Natural killer cell (primary cell): Measurements from ENCODE around the gene AVPI1. TPM values are rescaled to one million over a fixed set of nuclear protein-coding genes. Genes with fewer than 3 reads are reported as not detected.
"Not testable (repeated sequence)": the region's sequence is repeated elsewhere in the genome, so short reads cannot be mapped to it uniquely, and the experiment has no call there.

Experiments
- ATAC-seq, 3 donors: fragments of 150-1000 bp in 2 of 3; fragments of 200-7000 bp in 1 of 3; cut with Tn5 transposase; 1 replicate in 1 of 3; 2 replicates in 2 of 3; pipeline ENCODE4 v1.10.0; 2021; ENCODE audit warnings: mild to moderate bottlenecking in 2 of 3, moderate library complexity in 2 of 3
- DNase-seq, 2 donors: peaks; one replicate each; pipeline versions ENCODE4 v3.0.0 to v3.0.0-alpha.2; 2013 to 2021; ENCODE audit warnings: mixed read lengths in 1 of 2
- H3K27ac ChIP-seq: one replicate; pipeline ENCODE4 v1.5.1; 2013; ENCODE audit warnings: mild to moderate bottlenecking, low read length
- H3K27me3 ChIP-seq: one replicate; pipeline ENCODE4 v1.6.1; 2013; ENCODE audit warnings: low read length; ENCODE audit not compliant: control insufficient read depth, insufficient read depth
- H3K36me3 ChIP-seq: one replicate; pipeline ENCODE4 v1.6.1; 2013; ENCODE audit warnings: low read length; ENCODE audit not compliant: control insufficient read depth, insufficient read depth
- H3K4me1 ChIP-seq: one replicate; pipeline ENCODE4 v1.6.1; 2013; ENCODE audit warnings: low read length; ENCODE audit not compliant: control insufficient read depth, insufficient read depth
- H3K4me3 ChIP-seq: one replicate; pipeline ENCODE4 v1.5.1; 2013; ENCODE audit warnings: low read length
- H3K9me3 ChIP-seq: one replicate; pipeline ENCODE4 v1.6.1; 2013; ENCODE audit warnings: low read length; ENCODE audit not compliant: control insufficient read depth, insufficient read depth
- H3K27ac Mint-ChIP-seq, 2 donors: one replicate each; pipeline ENCODE4 v1.8.0; 2022; ENCODE audit warnings: mild to moderate bottlenecking in 2 of 2, mixed read lengths in 2 of 2, moderate library complexity in 1 of 2
- H3K27me3 Mint-ChIP-seq, 2 donors: one replicate each; pipeline ENCODE4 v1.8.0; 2022; ENCODE audit warnings: low read depth in 2 of 2, mixed read lengths in 2 of 2
- H3K36me3 Mint-ChIP-seq: one replicate; pipeline ENCODE4 v1.8.0; 2022; ENCODE audit warnings: mixed read lengths
- H3K4me1 Mint-ChIP-seq, 2 donors: one replicate each; pipeline ENCODE4 v1.8.0; 2022; ENCODE audit warnings: mixed read lengths in 2 of 2
- H3K4me3 Mint-ChIP-seq: one replicate; pipeline ENCODE4 v1.8.0; 2022; ENCODE audit warnings: mild to moderate bottlenecking, moderate library complexity, mixed read lengths
- H3K9me3 Mint-ChIP-seq, 2 donors: one replicate each; pipeline ENCODE4 v1.8.0; 2022; ENCODE audit warnings: mixed read lengths in 2 of 2
- WGBS: methylation state at CpG from one replicate; pipeline ENCODE4 v1.1.7; 2013; ENCODE audit warnings: missing lambda C conversion rate; ENCODE audit not compliant: insufficient coverage; 5-methylcytosine and 5-hydroxymethylcytosine counted together
- intact Hi-C: fragments of 100-400 bp; cut with micrococcal nuclease; formaldehyde crosslinking; loops from one replicate; pipeline ENCODE4 v1.14.2; 2022
- total RNA-seq, 4 donors: library from RNA; stranded (reverse); fragments of 120-200 nt in 1 of 4; gene quantifications; one replicate each; pipeline versions ENCODE4 v1.2.3 to v1.2.4, GENCODE V29; 2013 to 2022
- TF ChIP-seq, protein P1 (sequence below): fragments of 200-600 bp; IDR thresholded peaks from one replicate; pipeline ENCODE4 v1.8.0; 2022; ENCODE audit warnings: antibody characterized with exemption

The AVPI1 gene
- total RNA-seq, 3 donors from 2014 or later (not counting 1 experiment from before 2014, with no cell fraction given), result 6.1 to 8.4 (median 6.8) TPM

- Histone ChIP-seq H3K4me3 (peak overlapping the region; percentile 62), H3K27ac (peak overlapping the region; percentile 57), H3K27me3 (no peaks in the 10 kb centered on the region), H3K9me3 (no peaks in the 10 kb centered on the region), H3K4me1 (peaks cover 21% of the 10 kb centered on the region), H3K36me3 (peaks cover 8% of the 10 kb centered on the region)
- peaks cover 29 to 34% of the 10 kb centered on the region in 2 donors for H3K4me1 Mint-ChIP-seq
- ATAC-seq, result peak in 2 of 3 donors; percentile 15 to 17
- peak overlapping the region; percentile 90 for H3K27ac Mint-ChIP-seq
- peak; percentile 33 to 37 for DNase-seq
- no peaks in the 10 kb centered on the region for H3K9me3 Mint-ChIP-seq
- H3K27me3 Mint-ChIP-seq, result peaks cover 0 to 2% of the 10 kb centered on the region in 2 donors
- intact Hi-C loops, result loop anchor here (1.0 to 10.0 kb wide), 6 partner anchors 8 to 346 kb away; partner anchors contain the start of genes ARHGAP19, AVPI1, FRAT1 and MMS19
- H3K4me3 Mint-ChIP-seq, result peak overlapping the region; percentile 99
- TF ChIP-seq, protein P1, sequence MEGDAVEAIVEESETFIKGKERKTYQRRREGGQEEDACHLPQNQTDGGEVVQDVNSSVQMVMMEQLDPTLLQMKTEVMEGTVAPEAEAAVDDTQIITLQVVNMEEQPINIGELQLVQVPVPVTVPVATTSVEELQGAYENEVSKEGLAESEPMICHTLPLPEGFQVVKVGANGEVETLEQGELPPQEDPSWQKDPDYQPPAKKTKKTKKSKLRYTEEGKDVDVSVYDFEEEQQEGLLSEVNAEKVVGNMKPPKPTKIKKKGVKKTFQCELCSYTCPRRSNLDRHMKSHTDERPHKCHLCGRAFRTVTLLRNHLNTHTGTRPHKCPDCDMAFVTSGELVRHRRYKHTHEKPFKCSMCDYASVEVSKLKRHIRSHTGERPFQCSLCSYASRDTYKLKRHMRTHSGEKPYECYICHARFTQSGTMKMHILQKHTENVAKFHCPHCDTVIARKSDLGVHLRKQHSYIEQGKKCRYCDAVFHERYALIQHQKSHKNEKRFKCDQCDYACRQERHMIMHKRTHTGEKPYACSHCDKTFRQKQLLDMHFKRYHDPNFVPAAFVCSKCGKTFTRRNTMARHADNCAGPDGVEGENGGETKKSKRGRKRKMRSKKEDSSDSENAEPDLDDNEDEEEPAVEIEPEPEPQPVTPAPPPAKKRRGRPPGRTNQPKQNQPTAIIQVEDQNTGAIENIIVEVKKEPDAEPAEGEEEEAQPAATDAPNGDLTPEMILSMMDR, result no peak
- H3K36me3 Mint-ChIP-seq, result no peaks in the 10 kb centered on the region
- WGBS, result 2% methylated on average over 67 of the region's 67 CpGs
These were observed 45.9 kb downstream of the AVPI1 start for GRCh38 chr10:97640868-97641811.

DNA sequence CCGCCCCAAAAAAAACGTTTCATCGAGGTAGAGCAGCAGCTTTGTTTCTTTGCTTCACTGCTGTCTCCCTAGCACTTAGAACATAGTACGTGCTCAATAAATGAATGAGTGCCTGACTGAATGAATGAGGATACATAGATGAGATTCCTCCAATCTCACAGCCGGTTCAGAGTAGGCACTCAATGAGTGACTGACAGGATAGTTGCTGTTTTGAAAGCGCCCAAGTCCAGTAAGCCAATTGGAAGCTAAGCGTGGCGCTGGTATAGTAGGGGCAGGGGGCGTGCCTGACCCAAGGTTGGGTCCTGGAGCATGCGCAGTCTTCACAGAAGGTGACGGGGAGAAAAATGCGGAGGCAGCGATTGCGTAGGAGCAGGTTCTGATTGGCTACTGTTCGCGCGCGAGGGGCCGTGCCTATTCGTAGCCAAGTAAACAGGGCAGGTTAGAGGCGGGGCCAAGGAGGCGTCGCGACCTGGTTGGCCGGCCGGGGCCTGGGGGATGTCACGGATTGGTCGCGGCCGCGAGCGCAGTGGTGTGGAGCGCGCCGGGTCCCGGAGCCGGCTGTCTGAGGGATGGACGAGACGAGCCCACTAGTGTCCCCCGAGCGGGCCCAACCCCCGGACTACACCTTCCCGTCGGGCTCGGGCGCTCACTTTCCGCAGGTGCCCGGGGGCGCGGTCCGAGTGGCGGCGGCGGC is 46.7 kb downstream of the AVPI1 start, which contains the start of gene PI4K2A:
TSS of gene PI4K2A (plus strand) at position 498 of the 694 bp plus-strand sequence. CDS start at position 570, 72 bp downstream.
- Mint-ChIP-seq H3K9me3 (no peaks in the 10 kb centered on the region), H3K4me3 (peak within 1 kb of the TSS; percentile 99), H3K27ac (peak within 1 kb of the TSS; percentile 90), H3K4me1 (peaks cover 29 to 34% of the 10 kb centered on the region in 2 donors), H3K27me3 (peaks cover 0 to 2% of the 10 kb centered on the region in 2 donors), H3K36me3 (no peaks in the 10 kb centered on the region)
- H3K9me3 ChIP-seq, result no peaks in the 10 kb centered on the region
- TF ChIP-seq, protein P1, result no peak
- intact Hi-C loops, result loop anchor here (1.0 to 10.0 kb wide), 6 partner anchors 9 to 346 kb away; partner anchors contain the start of genes ARHGAP19, AVPI1, FRAT1 and MMS19
- peaks cover 21% of the 10 kb centered on the region for H3K4me1 ChIP-seq
- H3K4me3 ChIP-seq, result peak within 1 kb of the TSS; percentile 62
- H3K36me3 ChIP-seq, result peaks cover 8% of the 10 kb centered on the region
- no peaks in the 10 kb centered on the region for H3K27me3 ChIP-seq
- H3K27ac ChIP-seq, result peak within 1 kb of the TSS; percentile 57
- DNase-seq, result peak; percentile 98 to 100
- WGBS, result 2% methylated on average over 54 of the region's 54 CpGs
- peak; percentile 94 to 99 (median 96) for ATAC-seq

GRCh38 chr10:97639090-97639489 is 48.0 kb downstream of the AVPI1 start:
- H3K9me3 Mint-ChIP-seq, result not testable (repeated sequence)

More at GRCh38 chr10:97639090-97639489, 48.0 kb downstream of the AVPI1 start:
- H3K36me3 Mint-ChIP-seq, H3K27ac ChIP-seq, H3K4me3 ChIP-seq, H3K36me3 ChIP-seq, H3K27ac Mint-ChIP-seq, intact Hi-C loops, H3K4me3 Mint-ChIP-seq, H3K27me3 Mint-ChIP-seq, H3K27me3 ChIP-seq, H3K9me3 ChIP-seq, ATAC-seq, DNase-seq: not testable (repeated sequence)
- peaks cover 29 to 34% of the 10 kb centered on the region in 2 donors for H3K4me1 Mint-ChIP-seq
- H3K4me1 ChIP-seq, result peaks cover 21% of the 10 kb centered on the region
- WGBS, result 100% methylated on average over 3 of the region's 3 CpGs
